ENCODE results near the gene RND2.

The RND2 gene

DNA sequence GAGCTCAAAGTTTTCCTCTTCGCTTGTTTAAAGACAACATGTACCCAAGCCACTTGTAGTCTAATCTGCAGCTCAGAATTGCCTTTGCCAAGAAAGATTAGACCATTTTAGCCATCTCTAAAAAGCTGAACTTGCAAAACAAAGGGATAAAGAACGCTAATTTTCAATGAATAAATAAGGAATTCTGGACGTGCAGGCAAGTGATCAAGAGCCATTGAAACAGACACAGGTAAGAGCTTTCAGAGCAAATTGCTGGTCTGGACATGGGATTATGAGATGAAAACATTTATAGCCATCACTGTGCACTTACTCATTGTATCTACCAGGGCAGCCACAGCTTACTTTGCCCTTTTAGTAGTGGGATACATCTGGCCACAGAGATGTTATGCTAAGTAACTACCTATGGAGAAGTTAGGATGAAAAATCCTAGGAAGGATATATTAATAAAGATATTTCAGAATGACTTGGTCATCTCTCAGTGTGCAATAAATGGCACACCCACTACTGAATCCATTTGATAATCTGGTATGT is 44.4 kb downstream of the RND2 start:
- no peak for FAIRE-seq
- DNase-seq (ENCODE audit: extremely low spot score, insufficient read length, low read depth) = no peak

DNA sequence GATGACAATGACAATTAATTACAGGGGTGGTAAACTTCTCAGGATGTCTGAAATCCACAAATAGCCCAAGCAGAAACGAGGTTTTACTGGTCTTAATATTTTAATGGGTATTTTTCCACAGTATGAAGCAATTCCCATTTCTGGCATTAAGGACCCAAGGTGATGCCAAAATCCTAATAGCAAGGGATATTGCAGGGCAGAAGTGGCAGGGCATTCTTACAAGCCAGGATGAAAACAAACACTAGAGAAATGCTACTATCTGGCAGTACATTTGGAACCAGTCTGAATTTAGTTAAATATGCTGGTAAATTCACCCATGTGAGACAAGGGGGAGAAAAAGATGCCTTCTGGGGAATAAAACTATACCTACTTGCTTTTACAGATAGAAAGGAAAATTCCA is 45.2 kb downstream of the RND2 start:
- FAIRE-seq (no peak), DNase-seq (ENCODE audit: extremely low spot score, insufficient read length, low read depth) (no peak)

DNA sequence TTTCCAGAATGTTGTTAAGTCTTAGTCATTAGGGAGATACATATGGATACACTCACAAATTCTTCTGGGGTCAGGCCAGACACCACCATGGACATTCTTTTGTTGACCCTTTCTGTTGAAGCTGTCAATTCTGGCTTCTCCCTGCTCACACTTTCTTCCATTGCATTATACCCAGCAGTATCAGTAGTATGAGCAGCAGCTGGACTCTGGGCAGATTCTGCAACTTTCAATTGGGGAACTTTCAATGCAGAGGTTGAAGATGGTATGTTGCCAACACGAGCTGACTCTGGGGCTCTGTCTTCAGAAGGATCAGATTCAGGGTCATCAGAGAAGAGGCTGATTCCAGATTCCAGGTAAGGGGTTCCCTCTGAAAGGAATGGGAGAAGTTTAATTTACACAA is 45.8 kb downstream of the RND2 start:
- DNase-seq (ENCODE audit: extremely low spot score, insufficient read length, low read depth) = no peak
- FAIRE-seq = no peak

DNA sequence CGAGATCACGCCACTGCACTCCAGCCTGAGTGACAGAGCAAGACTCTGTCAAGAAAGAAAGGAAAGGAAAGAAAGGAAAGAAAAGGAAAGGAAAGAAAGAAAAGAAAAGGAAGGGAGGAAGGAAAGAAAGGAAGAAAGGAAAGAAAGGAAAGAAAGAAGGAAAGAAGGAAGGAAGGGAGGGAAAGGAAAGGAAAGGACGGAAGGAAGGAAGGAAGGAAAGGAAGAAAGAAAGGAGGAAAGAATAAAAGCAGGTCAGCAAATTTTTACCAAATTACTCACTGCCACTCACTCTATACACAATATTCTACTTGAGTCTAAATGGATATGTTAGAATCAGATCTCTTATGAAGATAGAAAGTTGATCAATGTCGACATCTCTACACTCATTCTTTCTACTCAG is 49.8 kb downstream of the RND2 start:
- DNase-seq (ENCODE audit: extremely low spot score, insufficient read length, low read depth) (no peak), FAIRE-seq (no peak)

DNA sequence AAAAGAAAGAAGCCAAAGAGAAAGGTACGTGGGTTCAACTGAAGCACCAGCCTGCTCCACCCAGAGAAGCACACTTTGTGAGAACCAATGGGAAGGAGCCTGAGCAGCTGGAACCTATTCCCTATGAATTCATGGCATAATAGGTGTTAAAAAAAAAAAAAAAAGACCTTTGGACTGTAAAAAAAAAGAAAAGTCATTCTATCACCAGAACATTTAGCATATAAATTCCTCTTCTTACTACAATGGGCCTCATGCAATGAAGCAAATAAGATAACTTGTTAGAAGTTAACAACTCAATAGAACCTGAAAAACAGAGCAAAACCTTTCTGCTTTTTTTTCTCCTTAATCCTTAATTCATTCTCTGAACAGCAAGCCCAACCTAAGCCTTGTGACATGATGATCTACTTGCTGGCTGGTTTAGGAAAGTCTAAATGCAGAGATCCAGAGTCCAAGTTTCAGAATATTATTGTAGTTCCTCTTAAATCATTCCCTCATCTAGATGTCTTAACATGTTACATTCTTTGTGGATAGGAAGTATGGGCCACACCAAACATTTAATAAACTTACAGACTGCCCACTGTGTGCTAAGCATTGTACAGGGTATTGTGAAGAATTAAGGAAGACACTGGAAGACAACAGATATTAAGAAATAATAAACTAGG is 54.7 kb downstream of the RND2 start:
- no peak for DNase-seq (ENCODE audit: extremely low spot score, insufficient read length, low read depth)
- no peak for FAIRE-seq
